Upper lobe of right lung (tissue), 1 donor: ENCODE results near the gene PDE1C. TPM values are rescaled to one million over a fixed set of nuclear protein-coding genes. Genes with fewer than 3 reads are reported as not detected.

Experiments used
- ATAC-seq: fragments of 200-7000 bp; cut with Tn5 transposase; one replicate; pipeline ENCODE4 v1.9.1; 2020; ENCODE audit warnings: mild to moderate bottlenecking, moderate library complexity
- DNase-seq: peaks from one replicate; pipeline ENCODE4 v3.0.0-alpha.2; 2020
- H3K27ac ChIP-seq: fragments of 200-600 bp; one replicate; pipeline ENCODE4 v1.8.0; 2022
- H3K27me3 ChIP-seq: fragments of 200-600 bp; one replicate; pipeline ENCODE4 v1.8.0; 2022; ENCODE audit warnings: mild to moderate bottlenecking
- H3K36me3 ChIP-seq: fragments of 200-600 bp; one replicate; pipeline ENCODE4 v1.8.0; 2022
- H3K4me1 ChIP-seq: fragments of 200-600 bp; one replicate; pipeline ENCODE4 v1.8.0; 2022
- H3K4me3 ChIP-seq: fragments of 200-600 bp; one replicate; pipeline ENCODE4 v1.8.0; 2022; ENCODE audit warnings: mild to moderate bottlenecking
- H3K9me3 ChIP-seq: fragments of 200-600 bp; one replicate; pipeline ENCODE4 v1.8.0; 2022
- CTCF ChIP-seq: fragments of 200-600 bp; IDR thresholded peaks from one replicate; pipeline ENCODE4 v1.8.0; 2022; ENCODE audit warnings: antibody characterized with exemption
- intact Hi-C: fragments of 100-400 bp; cut with DNase I; formaldehyde crosslinking; loops from one replicate; pipeline ENCODE4 v1.11.0; 2022
- total RNA-seq: library from RNA; stranded (reverse); fragmentation: NEBNext Ultra II Directional; extraction: Animal tissue kit (Norgen Biotek cat#: 25700); gene quantifications from one replicate; pipeline ENCODE4 v1.2.1, GENCODE V29; 2021
- donor health status: DM: no; HTN: yes; CAD: no; lungs with severe emphysema.

The PDE1C gene
- total RNA-seq, 1 donor from 2014 or later, result 13.0 TPM

GRCh38 chr7:31934551-31934950 lies 135.7 kb downstream of the PDE1C start:
- DNase-seq (no peak), ATAC-seq (no peak)
- Histone ChIP-seq H3K36me3 (no peaks in the 10 kb centered on the region), H3K9me3 (no peaks in the 10 kb centered on the region), H3K4me3 (no peak overlapping the region), H3K27me3 (no peaks in the 10 kb centered on the region), H3K4me1 (no peaks in the 10 kb centered on the region), H3K27ac (no peak overlapping the region)
- TF ChIP-seq CTCF, result no peak
- intact Hi-C loops, result no loop called here

- ATAC-seq, result no peak
- H3K9me3 ChIP-seq, result no peaks in the 10 kb centered on the region
- H3K27ac ChIP-seq, result no peak overlapping the region
- intact Hi-C loops, result no loop called here
- no peak for DNase-seq
- H3K4me3 ChIP-seq, result no peak overlapping the region
- no peaks in the 10 kb centered on the region for H3K4me1 ChIP-seq
- H3K36me3 ChIP-seq, result no peaks in the 10 kb centered on the region
- TF ChIP-seq CTCF, result no peak
- no peaks in the 10 kb centered on the region for H3K27me3 ChIP-seq
These were observed 136.7 kb downstream of the PDE1C start for GRCh38 chr7:31933481-31933880.

GRCh38 chr7:31926991-31927584 lies 143.1 kb downstream of the PDE1C start:
- ATAC-seq, result no peak
- Histone ChIP-seq H3K36me3 (no peaks in the 10 kb centered on the region), H3K9me3 (no peaks in the 10 kb centered on the region), H3K27ac (no peak overlapping the region), H3K27me3 (no peaks in the 10 kb centered on the region), H3K4me3 (no peak overlapping the region), H3K4me1 (no peaks in the 10 kb centered on the region)
- no peak for DNase-seq
- TF ChIP-seq CTCF, result no peak
- intact Hi-C loops, result no loop called here

- Histone ChIP-seq H3K27ac (no peak overlapping the region), H3K36me3 (no peaks in the 10 kb centered on the region), H3K4me1 (no peaks in the 10 kb centered on the region), H3K9me3 (no peaks in the 10 kb centered on the region), H3K4me3 (no peak overlapping the region), H3K27me3 (no peaks in the 10 kb centered on the region)
- intact Hi-C loops, result no loop called here
- ATAC-seq, result no peak
- DNase-seq, result no peak
- no peak for TF ChIP-seq CTCF
These were observed 144.3 kb downstream of the PDE1C start for GRCh38 chr7:31925753-31926454.

- intact Hi-C loops, result no loop called here
- Histone ChIP-seq H3K27ac (no peak overlapping the region), H3K9me3 (no peaks in the 10 kb centered on the region), H3K4me3 (no peak overlapping the region), H3K36me3 (no peaks in the 10 kb centered on the region), H3K27me3 (no peaks in the 10 kb centered on the region), H3K4me1 (no peaks in the 10 kb centered on the region)
- ATAC-seq, result no peak
- TF ChIP-seq CTCF, result no peak
- no peak for DNase-seq
These were observed 146.0 kb downstream of the PDE1C start for GRCh38 chr7:31924251-31924650.
